ENCODE results near the gene ARHGAP42. TPM values are rescaled to one million over a fixed set of nuclear protein-coding genes. Genes with fewer than 3 reads are reported as not detected.

ARHGAP42 gene
- total RNA-seq, 1 donor: 16.8 TPM

GRCh38 chr11:100823360-100823759, 136.3 kb downstream of the ARHGAP42 start:
- DNase-seq (ENCODE audit: low read depth): peak; percentile 73
- H3K4me3 ChIP-seq (ENCODE audit: low read depth, low read length): no peak overlapping the region
- TF ChIP-seq, protein P1, sequence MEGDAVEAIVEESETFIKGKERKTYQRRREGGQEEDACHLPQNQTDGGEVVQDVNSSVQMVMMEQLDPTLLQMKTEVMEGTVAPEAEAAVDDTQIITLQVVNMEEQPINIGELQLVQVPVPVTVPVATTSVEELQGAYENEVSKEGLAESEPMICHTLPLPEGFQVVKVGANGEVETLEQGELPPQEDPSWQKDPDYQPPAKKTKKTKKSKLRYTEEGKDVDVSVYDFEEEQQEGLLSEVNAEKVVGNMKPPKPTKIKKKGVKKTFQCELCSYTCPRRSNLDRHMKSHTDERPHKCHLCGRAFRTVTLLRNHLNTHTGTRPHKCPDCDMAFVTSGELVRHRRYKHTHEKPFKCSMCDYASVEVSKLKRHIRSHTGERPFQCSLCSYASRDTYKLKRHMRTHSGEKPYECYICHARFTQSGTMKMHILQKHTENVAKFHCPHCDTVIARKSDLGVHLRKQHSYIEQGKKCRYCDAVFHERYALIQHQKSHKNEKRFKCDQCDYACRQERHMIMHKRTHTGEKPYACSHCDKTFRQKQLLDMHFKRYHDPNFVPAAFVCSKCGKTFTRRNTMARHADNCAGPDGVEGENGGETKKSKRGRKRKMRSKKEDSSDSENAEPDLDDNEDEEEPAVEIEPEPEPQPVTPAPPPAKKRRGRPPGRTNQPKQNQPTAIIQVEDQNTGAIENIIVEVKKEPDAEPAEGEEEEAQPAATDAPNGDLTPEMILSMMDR (IDR thresholded peaks at IDR 0.05; ENCODE audit: insufficient read depth, low read depth, low read length): no peak

- TF ChIP-seq, protein P1 (IDR thresholded peaks at IDR 0.05; ENCODE audit: insufficient read depth, low read depth, low read length): no peak
- H3K4me3 ChIP-seq (ENCODE audit: low read depth, low read length): no peak overlapping the region
- DNase-seq (ENCODE audit: low read depth): peak; percentile 47
Observed at GRCh38 chr11:100824041-100824809, 137.1 kb downstream of the ARHGAP42 start.

DNA sequence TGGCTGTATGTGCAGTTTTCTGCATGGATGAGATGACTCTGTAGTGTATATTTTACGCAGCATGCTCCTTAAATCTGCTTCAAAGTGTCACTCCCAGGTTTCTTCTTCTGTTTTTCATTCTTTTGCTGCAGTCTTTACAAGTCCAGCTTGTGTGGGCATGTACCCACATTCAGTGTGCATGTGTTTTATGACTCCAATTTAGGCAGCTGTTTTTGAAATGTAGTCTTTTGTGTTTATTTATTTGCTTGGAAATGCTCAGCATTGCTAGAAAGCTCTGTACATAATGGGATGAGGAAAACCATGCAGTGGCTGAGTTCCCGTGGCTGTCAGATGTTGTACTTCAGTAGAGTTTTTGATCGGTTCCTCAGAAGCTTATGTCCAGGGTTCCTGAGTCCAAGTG, 138.5 kb downstream of the ARHGAP42 start:
- TF ChIP-seq, protein P1 (IDR thresholded peaks at IDR 0.05; ENCODE audit: insufficient read depth, low read depth, low read length): no peak
- H3K4me3 ChIP-seq (ENCODE audit: low read depth, low read length): no peak overlapping the region
- peak; percentile 27 for DNase-seq (ENCODE audit: low read depth)

DNA sequence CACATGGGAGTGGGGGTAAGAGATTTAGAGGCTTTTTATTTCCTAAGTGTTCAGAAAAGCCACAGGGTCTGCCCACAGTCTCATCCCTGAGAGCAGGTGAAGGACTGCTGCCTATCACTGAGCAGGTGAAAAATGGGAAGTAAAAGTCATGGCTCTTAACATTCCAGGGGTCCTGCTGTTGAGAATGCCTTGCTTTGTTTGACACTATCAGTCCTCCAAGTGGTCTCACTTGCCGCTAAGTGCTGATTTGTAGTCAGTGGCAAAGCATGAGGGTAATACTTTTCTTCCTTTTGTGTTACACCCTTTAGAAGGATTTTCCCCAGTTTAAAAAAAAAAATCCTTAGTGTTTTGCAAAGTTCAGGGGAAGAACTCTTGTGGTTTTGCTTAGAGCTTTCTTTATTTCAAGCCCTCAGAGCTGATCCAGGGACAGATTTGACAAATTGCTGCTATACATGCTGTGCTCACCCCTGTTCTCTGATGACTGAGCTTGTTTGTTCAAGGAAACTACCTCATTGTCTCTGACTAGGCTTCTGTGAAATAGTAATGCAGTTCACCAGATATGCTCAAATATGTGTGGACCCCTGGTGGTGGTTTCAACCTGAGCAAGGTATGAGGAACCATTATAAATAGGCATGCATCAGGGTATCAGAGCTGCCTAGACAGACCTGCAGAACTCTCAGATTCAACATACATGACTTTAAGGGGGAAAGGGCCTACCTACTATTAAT, 141.0 kb downstream of the ARHGAP42 start:
- DNase-seq (ENCODE audit: low read depth): peak; percentile 20
- TF ChIP-seq, protein P1 (IDR thresholded peaks at IDR 0.05; ENCODE audit: insufficient read depth, low read depth, low read length): no peak
- no peak overlapping the region for H3K4me3 ChIP-seq (ENCODE audit: low read depth, low read length)

DNA sequence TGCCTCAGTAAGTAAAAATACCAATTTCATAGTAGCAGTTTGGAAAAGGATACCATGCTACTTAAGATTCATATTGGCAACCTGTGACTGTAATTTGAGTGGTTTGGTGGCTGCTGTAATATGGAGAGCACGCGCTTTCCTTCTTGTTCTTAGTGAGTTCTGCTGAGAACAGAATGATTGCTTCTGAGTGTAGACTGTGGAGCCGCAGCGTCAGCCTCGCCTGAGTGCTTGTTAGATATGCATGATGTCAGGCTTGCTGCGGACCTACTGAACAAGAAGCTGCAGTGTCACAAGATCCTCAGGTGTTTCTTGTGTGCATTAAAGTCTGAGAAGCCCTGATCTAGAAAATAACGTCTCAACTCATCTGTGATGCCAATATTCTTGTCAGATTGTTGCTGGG, 143.2 kb downstream of the ARHGAP42 start:
- peak; percentile 34 for DNase-seq (ENCODE audit: low read depth)
- TF ChIP-seq, protein P1 (IDR thresholded peaks at IDR 0.05; ENCODE audit: insufficient read depth, low read depth, low read length): no peak
- no peak overlapping the region for H3K4me3 ChIP-seq (ENCODE audit: low read depth, low read length)

DNA sequence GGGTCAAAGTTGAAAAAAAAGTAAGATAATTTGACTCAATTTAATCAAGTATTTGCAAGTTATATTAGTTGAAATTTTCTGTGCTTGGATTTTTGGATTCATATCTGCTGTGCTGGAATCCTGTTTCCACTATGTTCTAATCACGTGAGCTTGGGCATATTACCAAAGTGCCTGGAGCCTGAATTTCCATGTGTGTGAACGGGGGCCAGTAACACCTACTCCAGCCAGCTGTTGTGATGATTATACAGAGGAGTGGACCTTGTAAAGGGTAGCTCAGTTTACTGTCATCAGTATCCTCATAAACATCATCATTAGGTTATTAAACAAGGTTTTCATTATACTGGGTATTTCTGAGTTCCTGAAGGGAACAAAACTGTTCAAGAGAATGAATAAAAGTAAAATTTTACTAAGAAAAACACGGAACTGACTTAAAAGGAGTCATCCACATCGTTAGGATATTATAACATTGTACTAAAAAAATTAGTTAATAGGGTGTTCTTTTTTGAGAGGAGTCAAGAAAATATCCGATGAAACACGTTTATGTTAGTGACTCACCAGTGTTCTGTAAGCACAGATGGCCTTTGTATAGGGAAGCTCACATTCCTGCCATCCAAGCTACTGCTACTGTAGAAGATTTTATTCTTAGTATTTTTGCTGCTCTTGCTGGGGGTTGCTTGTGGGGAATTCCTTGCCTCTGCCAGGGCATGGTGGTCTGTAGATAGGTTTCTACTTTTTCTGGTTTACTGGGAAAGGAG, 144.1 kb downstream of the ARHGAP42 start:
- TF ChIP-seq, protein P1 (IDR thresholded peaks at IDR 0.05; ENCODE audit: insufficient read depth, low read depth, low read length): no peak
- no peak overlapping the region for H3K4me3 ChIP-seq (ENCODE audit: low read depth, low read length)

More for the DNA sequence above, 144.1 kb downstream of the ARHGAP42 start:
- DNase-seq (ENCODE audit: low read depth): peak; percentile 86

Measured in fibroblast of villous mesenchyme (primary cell).